HepG2 (cell line): ENCODE measurements around the gene STK40. TPM values are rescaled to one million over a fixed set of nuclear protein-coding genes. Genes with fewer than 3 reads are reported as not detected.
A peak's percentile ranks its signal among the peaks of the same experiment; 100 is the strongest.

Source experiments
- CCDC6 ChIP-seq: sonication (generic); formaldehyde crosslinking; IDR thresholded peaks from 2 replicates; pipeline ENCODE4 v1.8.1; 2022; ENCODE audit warnings: mild to moderate bottlenecking, missing genetic modification reagents, moderate library complexity
- KDM4B ChIP-seq: sonication (generic); formaldehyde crosslinking; IDR thresholded peaks from 2 replicates; pipeline ENCODE4 v1.4.0; 2020; ENCODE audit warnings: missing genetic modification reagents
- MAX ChIP-seq: IDR thresholded peaks from 2 replicates; pipeline ENCODE4 v1.6.1; 2012; ENCODE audit warnings: inconsistent platforms
- NFYC ChIP-seq: IDR thresholded peaks from 2 replicates; pipeline ENCODE4 v1.6.1; 2016; ENCODE audit warnings: missing genetic modification reagents, missing compliant biosample characterization
- POGZ ChIP-seq: sonication (generic); formaldehyde crosslinking; IDR thresholded peaks from 2 replicates; pipeline ENCODE4 v1.4.0; 2020; ENCODE audit warnings: mild to moderate bottlenecking, missing genetic modification reagents
- POLR2A ChIP-seq, 2 experiments: IDR thresholded peaks; 2 replicates each; pipeline ENCODE4 v1.6.1; 2011; ENCODE audit warnings: low read depth in 2 of 2, low read length in 2 of 2, mild to moderate bottlenecking in 1 of 2, moderate library complexity in 1 of 2; ENCODE audit not compliant: insufficient read depth in 1 of 2
- SIN3A ChIP-seq: IDR thresholded peaks from 2 replicates; pipeline ENCODE4 v1.6.1; 2011; ENCODE audit warnings: low read depth, mild to moderate bottlenecking, control low read depth, low read length, borderline replicate concordance
- SYNCRIP ChIP-seq: fragments of 200-400 bp; formaldehyde crosslinking; IDR thresholded peaks from 2 replicates; pipeline ENCODE4 v1.6.1; 2018; ENCODE audit warnings: mild to moderate bottlenecking, low read depth, low read length; ENCODE audit not compliant: insufficient read depth
- TBP ChIP-seq: sonication (generic); formaldehyde crosslinking; IDR thresholded peaks from 2 replicates; pipeline ENCODE4 v1.5.0; 2020; ENCODE audit warnings: missing genetic modification reagents
- XRCC5 ChIP-seq: fragments of 200-400 bp; formaldehyde crosslinking; optimal IDR thresholded peaks from 2 replicates; pipeline ENCODE3; 2017; ENCODE audit warnings: mild to moderate bottlenecking, low read length
- ZFP37 ChIP-seq: sonication (generic); formaldehyde crosslinking; IDR thresholded peaks from 2 replicates; pipeline ENCODE4 v1.4.0; 2020; ENCODE audit warnings: missing genetic modification reagents, borderline replicate concordance
- ZNF672 ChIP-seq: sonication (generic); formaldehyde crosslinking; IDR thresholded peaks from 2 replicates; pipeline ENCODE4 v1.8.1; 2022; ENCODE audit warnings: missing genetic modification reagents
- ZNF891 ChIP-seq: sonication (generic); formaldehyde crosslinking; IDR thresholded peaks from 2 replicates; pipeline ENCODE4 v1.5.0; 2020; ENCODE audit warnings: mild to moderate bottlenecking, missing genetic modification reagents
- polyA plus RNA-seq, 8 experiments: library from polyadenylated mRNA; depleted of rRNA in 3 of 8; stranded (reverse) in 7 of 8; unstranded in 1 of 8; fragments of >200 nt; fragmentation: Illumina TruSeq in 4 of 8; extraction: Trizol in 4 of 8; gene quantifications; 2 replicates each; pipeline versions ENCODE4 v1.2.1 to v1.2.3, GENCODE V29; 2011 to 2016; ENCODE audit warnings: low read depth in 4 of 8, missing spikeins in 1 of 8, mixed read lengths in 1 of 8; ENCODE audit not compliant: insufficient read depth in 1 of 8
- total RNA-seq, 5 experiments: library from RNA; depleted of rRNA; stranded (reverse); fragments of >200 nt; fragmentation: Illumina TruSeq; extraction: Trizol; gene quantifications; 2 replicates each; pipeline ENCODE4 v1.2.3, GENCODE V29; 2016; ENCODE audit warnings: low read depth in 1 of 5
- TF ChIP-seq, protein P1 (sequence below): sonication (generic); formaldehyde crosslinking; IDR thresholded peaks from 2 replicates; pipeline ENCODE4 v1.5.1; 2020; ENCODE audit warnings: mild to moderate bottlenecking, missing genetic modification reagents, borderline replicate concordance
- TF ChIP-seq, protein P2 (sequence below): sonication (generic); formaldehyde crosslinking; IDR thresholded peaks from 2 replicates; pipeline ENCODE4 v1.4.0; 2020; ENCODE audit warnings: mild to moderate bottlenecking, missing genetic modification reagents

Gene STK40
- total and polyA plus RNA-seq, 2 of the 13 experiments (the other 11 are each of a cell fraction or from before 2014, with no cell fraction given) = 33.8 to 35.1 TPM

GRCh38 chr1:36384542-36385409 lies 948 bp downstream of the STK40 start (continued):
- TF ChIP-seq MAX = peak; percentile 50; the same call in 1 of the 2 replicates
- TF ChIP-seq NFYC = peak; percentile 53; the same call in 1 of the 2 replicates
- TF ChIP-seq, protein P1, sequence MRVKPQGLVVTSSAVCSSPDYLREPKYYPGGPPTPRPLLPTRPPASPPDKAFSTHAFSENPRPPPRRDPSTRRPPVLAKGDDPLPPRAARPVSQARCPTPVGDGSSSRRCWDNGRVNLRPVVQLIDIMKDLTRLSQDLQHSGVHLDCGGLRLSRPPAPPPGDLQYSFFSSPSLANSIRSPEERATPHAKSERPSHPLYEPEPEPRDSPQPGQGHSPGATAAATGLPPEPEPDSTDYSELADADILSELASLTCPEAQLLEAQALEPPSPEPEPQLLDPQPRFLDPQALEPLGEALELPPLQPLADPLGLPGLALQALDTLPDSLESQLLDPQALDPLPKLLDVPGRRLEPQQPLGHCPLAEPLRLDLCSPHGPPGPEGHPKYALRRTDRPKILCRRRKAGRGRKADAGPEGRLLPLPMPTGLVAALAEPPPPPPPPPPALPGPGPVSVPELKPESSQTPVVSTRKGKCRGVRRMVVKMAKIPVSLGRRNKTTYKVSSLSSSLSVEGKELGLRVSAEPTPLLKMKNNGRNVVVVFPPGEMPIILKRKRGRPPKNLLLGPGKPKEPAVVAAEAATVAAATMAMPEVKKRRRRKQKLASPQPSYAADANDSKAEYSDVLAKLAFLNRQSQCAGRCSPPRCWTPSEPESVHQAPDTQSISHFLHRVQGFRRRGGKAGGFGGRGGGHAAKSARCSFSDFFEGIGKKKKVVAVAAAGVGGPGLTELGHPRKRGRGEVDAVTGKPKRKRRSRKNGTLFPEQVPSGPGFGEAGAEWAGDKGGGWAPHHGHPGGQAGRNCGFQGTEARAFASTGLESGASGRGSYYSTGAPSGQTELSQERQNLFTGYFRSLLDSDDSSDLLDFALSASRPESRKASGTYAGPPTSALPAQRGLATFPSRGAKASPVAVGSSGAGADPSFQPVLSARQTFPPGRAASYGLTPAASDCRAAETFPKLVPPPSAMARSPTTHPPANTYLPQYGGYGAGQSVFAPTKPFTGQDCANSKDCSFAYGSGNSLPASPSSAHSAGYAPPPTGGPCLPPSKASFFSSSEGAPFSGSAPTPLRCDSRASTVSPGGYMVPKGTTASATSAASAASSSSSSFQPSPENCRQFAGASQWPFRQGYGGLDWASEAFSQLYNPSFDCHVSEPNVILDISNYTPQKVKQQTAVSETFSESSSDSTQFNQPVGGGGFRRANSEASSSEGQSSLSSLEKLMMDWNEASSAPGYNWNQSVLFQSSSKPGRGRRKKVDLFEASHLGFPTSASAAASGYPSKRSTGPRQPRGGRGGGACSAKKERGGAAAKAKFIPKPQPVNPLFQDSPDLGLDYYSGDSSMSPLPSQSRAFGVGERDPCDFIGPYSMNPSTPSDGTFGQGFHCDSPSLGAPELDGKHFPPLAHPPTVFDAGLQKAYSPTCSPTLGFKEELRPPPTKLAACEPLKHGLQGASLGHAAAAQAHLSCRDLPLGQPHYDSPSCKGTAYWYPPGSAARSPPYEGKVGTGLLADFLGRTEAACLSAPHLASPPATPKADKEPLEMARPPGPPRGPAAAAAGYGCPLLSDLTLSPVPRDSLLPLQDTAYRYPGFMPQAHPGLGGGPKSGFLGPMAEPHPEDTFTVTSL (CRISPR knock-in tag) = peak; percentile 22; the same call in 1 of the 2 replicates
- TF ChIP-seq ZNF891 (CRISPR knock-in tag) = 0 out of 2 replicates have a peak, but pooled peaks have one; percentile 37
- TF ChIP-seq POGZ (CRISPR knock-in tag) = peak; percentile 66; the same call in 1 of the 2 replicates
- TF ChIP-seq SYNCRIP = no peak
- TF ChIP-seq ZNF672 (CRISPR knock-in tag) = no peak
- TF ChIP-seq, protein P2, sequence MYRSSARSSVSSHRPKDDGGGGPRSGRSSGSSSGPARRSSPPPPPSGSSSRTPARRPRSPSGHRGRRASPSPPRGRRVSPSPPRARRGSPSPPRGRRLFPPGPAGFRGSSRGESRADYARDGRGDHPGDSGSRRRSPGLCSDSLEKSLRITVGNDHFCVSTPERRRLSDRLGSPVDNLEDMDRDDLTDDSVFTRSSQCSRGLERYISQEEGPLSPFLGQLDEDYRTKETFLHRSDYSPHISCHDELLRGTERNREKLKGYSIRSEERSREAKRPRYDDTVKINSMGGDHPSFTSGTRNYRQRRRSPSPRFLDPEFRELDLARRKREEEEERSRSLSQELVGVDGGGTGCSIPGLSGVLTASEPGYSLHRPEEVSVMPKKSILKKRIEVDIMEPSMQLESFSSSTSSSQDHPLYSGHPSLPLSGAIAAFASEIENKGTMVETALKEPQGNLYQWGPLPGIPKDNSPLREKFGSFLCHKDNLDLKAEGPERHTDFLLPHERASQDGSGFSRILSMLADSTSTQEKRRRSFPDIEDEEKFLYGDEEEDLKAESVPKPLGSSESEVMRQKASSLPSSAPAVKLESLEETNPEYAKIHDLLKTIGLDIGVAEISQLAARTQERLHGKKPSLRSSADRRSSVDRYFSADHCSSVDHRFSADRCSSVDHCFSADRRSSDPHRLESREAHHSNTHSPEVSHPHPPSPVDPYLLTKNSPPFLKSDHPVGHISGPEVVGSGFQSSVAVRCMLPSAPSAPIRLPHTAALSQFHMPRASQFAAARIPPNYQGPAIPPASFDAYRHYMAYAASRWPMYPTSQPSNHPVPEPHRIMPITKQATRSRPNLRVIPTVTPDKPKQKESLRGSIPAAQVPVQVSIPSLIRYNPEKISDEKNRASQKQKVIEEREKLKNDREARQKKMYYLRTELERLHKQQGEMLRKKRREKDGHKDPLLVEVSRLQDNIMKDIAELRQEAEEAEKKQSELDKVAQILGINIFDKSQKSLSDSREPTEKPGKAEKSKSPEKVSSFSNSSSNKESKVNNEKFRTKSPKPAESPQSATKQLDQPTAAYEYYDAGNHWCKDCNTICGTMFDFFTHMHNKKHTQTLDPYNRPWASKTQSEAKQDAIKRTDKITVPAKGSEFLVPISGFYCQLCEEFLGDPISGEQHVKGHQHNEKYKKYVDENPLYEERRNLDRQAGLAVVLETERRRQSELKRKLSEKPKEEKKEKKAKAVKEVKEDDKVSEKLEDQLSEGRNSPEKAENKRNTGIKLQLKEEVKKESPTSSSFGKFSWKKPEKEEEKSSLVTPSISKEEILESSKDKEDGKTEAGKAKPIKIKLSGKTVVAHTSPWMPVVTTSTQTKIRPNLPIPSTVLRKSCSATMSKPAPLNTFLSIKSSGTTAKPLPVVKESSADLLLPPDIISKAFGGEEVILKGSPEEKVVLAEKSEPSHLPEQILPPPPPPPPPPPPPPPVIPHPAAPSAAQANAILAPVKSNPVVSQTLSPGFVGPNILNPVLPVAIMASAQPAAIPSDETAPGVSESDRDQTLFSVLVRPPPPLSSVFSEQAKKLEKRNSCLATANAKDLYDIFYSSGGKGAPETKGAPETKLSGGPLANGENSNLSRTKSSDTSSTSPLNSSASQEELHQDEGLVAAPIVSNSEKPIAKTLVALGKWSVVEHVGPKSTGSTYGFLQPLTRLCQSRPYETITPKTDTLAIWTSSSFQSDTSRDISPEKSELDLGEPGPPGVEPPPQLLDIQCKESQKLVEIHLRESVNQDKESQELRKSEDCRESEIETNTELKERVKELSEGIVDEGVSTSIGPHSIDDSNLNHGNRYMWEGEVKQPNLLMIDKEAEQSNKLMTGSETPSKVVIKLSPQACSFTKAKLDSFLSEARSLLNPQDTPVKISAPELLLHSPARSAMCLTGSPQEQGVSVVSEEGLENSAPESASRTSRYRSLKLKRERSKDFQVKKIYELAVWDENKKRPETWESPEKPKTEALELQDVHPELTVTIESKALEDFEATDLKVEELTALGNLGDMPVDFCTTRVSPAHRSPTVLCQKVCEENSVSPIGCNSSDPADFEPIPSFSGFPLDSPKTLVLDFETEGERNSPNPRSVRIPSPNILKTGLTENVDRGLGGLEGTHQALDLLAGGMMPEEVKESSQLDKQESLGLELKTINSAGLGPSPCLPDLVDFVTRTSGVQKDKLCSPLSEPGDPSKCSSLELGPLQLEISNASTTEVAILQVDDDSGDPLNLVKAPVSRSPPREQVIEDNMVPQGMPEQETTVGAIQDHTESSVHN (CRISPR knock-in tag) = no peak
- TF ChIP-seq ZFP37 (CRISPR knock-in tag) = no peak
- TF ChIP-seq XRCC5 = peak; percentile 80
- no peak; the same call in 1 of the 2 replicates for TF ChIP-seq CCDC6 (CRISPR knock-in tag)
- TF ChIP-seq SIN3A = peak; percentile 77; the same call in 1 of the 2 replicates
- TF ChIP-seq KDM4B (CRISPR knock-in tag) = 0 out of 2 replicates have a peak, but pooled peaks have one; percentile 23
- TF ChIP-seq POLR2A (IDR thresholded peaks at IDR 0.05; ENCODE audit: insufficient read depth in 1 of 2, low read depth in 2 of 2, low read length in 2 of 2) = peak in 1 of 2 experiments; percentile 77; a peak in 3 of 4 replicates
- no peak for TF ChIP-seq TBP (CRISPR knock-in tag)
